Urothelium cell line (cell line): Measurements from ENCODE around the gene GET3.

Source experiments
- DNase-seq: peaks from one replicate; pipeline ENCODE4 v3.0.0; 2011; ENCODE audit warnings: low spot score, mixed read lengths
- FAIRE-seq: peaks from 2 replicates; lab custom pipeline; 2011; peaks lifted over from hg19 to GRCh38; lab: Jason Lieb, UNC

The GET3 gene

GRCh38 chr19:12750851-12751250, 13.6 kb downstream of the GET3 start:
- no peak for FAIRE-seq

GRCh38 chr19:12751635-12752034, 14.3 kb downstream of the GET3 start, which contains the start of gene BEST2:
BEST2 (plus strand) TSS chr19:12751791; CDS start chr19:12752593, 802 bp downstream.
- no peak for FAIRE-seq
- no peak for DNase-seq

More at GRCh38 chr19:12750851-12751250, 13.6 kb downstream of the GET3 start:
- DNase-seq = no peak

DNA sequence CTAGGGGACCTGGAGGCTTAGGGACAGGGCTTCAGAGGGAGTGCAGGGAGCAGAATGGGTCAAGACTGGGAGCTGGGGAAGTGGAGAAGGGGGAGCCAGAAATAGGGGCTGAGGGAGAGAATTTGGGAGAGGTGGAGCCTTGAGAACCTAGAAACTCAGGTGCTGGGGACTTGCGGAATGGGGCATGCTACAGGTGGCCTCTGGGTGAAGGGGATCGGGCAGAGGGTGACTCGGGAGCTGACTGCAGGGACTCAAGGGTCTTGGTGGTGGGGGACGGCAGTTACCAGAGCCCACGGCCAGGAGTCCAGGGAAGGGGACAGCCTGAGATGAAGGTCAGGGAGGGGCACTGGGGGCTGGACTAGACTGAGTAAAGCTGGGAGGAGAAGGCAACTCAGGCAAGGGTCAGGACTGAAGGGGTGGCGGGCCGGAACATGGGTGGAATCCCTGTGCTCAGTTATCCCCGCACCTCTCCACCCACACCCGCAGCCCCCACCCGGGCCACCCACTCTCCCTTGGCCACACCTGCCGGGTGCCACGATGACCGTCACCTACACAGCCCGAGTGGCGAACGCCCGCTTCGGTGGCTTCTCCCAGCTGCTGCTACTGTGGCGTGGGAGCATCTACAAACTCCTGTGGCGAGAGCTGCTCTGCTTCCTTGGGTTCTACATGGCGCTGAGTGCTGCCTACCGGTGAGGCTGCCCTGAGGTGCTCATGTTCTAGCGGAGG, 14.9 kb downstream of the GET3 start:
- FAIRE-seq (no peak), DNase-seq (no peak)

GRCh38 chr19:12754465-12755196, 17.3 kb downstream of the GET3 start:
- DNase-seq = no peak
- no peak for FAIRE-seq

GRCh38 chr19:12756150-12756883, 19.0 kb downstream of the GET3 start:
- FAIRE-seq (no peak), DNase-seq (no peak)

DNA sequence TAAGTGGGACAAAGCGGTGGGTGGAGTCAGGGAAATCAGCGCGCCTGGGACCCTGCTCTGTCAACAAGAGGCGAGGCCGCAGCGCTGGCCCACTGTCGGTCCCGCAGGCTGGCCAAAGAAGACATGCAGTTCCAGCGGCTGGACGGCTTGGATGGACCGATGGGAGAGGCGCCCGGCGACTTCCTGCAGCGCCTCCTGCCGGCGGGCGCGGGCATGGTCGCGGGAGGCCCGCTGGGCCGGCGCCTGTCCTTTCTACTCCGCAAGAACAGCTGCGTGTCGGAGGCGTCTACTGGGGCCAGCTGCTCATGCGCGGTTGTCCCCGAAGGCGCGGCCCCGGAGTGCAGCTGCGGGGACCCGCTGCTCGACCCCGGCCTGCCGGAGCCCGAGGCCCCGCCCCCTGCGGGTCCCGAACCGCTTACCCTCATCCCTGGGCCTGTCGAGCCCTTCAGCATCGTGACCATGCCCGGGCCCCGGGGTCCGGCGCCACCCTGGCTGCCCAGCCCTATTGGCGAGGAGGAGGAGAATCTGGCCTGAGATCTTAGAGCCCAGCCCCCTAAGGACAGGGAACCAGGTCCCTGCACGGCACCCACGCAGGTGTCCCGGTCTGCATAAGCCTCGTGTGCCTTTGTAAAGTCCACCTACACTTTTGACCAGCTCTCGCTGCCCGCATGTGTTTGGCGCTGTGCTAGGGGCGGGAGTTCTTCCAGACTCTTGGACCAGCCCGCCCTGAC, 20.4 kb downstream of the GET3 start:
- DNase-seq (peak; percentile 58), FAIRE-seq (no peak)

DNA sequence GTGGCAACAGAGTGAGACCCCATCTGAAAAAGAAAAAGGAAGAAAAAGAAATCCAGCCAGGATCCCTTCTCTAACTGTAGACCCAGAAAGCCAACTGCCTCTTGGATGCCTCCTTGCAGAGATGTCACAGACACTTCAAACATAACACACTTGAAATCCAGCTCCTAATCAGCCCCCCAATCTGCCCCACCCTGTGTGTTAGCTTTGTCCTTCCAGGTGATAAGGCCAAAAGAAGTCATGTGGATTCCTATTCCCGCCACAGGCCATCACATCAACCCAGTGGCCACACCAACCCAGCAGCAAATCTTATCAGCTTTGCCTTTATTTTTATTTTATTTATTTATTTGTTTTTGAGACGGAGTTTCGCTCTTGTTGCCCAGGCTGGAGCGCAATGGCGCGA, 22.4 kb downstream of the GET3 start:
- DNase-seq (no peak), FAIRE-seq (no peak)

GRCh38 chr19:12763100-12763499, 25.8 kb downstream of the GET3 start:
- FAIRE-seq = no peak

DNA sequence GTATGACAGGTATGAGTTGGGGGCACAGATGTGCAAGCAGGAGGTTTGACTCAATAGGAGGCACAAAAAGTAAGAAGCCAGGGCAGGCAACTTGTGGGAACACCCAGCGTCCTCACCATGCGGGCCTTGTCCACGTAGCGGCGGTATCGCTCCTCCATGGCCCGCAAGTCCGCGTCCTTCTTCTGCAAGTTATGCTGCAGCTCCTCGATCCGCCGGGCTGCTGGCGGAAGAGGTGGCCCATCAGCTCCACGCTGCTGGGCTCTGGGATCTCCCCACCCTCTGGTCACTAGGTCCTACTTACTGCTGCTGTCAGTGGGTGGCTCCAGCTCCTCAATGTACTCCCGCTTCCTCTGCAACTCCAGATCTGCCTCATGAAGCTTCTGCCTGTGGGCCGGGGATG, 27.4 kb downstream of the GET3 start:
- DNase-seq (no peak), FAIRE-seq (no peak)

More at GRCh38 chr19:12763100-12763499, 25.8 kb downstream of the GET3 start:
- no peak for DNase-seq

- peak; percentile 73 for DNase-seq
- no peak for FAIRE-seq
Measured at GRCh38 chr19:12766051-12766521, 28.8 kb downstream of the GET3 start.

GRCh38 chr19:12767150-12767549, 29.9 kb downstream of the GET3 start:
- FAIRE-seq = no peak
- DNase-seq = no peak

- FAIRE-seq (no peak), DNase-seq (no peak)
Measured at GRCh38 chr19:12767666-12768065, 30.4 kb downstream of the GET3 start.

GRCh38 chr19:12769689-12770088, 32.4 kb downstream of the GET3 start:
- DNase-seq = no peak
- FAIRE-seq = no peak

GRCh38 chr19:12770922-12771321, 33.6 kb downstream of the GET3 start:
- FAIRE-seq (no peak), DNase-seq (no peak)

GRCh38 chr19:12772323-12772722, 35.0 kb downstream of the GET3 start:
- FAIRE-seq = no peak
- no peak for DNase-seq

- FAIRE-seq = no peak
- no peak for DNase-seq
Measured at GRCh38 chr19:12773571-12773970, 36.3 kb downstream of the GET3 start.

- FAIRE-seq (no peak), DNase-seq (no peak)
Measured at GRCh38 chr19:12774588-12775555, 37.6 kb downstream of the GET3 start, which contains the start of gene HOOK2. HOOK2 (minus strand) TSS chr19:12775552; CDS start chr19:12775449, 103 bp downstream.

DNA sequence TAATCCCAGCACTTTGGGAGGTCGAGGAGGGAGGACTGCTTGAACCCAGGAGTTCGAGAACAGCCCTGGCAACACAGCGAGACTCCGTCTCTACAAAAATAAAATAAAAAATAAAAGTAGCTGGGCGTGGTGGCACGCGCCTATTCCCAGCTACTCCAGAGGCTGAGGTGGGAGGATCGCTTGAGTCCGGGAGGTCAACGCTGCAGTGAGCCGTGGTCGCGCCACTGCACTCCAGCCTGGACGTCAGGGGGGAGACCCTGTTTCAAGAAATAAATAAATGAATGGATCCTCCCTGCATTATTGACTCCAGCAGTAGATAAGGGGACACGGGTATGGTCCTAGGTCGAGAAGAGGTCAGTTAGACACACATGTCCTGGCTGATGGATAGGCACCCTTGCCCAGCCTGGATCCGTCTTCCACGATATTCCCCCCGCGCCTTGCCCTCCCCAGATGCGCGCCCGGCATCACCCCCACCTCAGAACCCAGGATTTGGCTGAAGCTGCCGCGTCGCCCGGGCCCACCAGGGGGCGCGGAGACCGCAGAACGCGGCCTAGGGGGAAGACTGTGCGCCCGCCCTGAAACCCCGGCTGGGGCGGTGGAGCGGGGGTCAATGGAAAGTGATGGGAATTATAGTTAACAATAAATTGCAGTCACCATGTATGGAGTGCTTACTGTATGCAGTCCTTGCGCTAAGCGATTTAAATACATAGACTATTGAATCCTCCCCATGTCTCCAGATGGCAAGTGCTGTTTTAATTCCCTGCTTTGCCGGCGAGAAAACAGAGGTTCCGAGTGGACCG, 40.1 kb downstream of the GET3 start:
- FAIRE-seq (no peak), DNase-seq (peak; percentile 73)
